Endometrium (tissue), 2 donors: ENCODE data around the gene HPCAL1.

Source experiments
- FAIRE-seq: peaks from 2 replicates; lab custom pipeline; 2012; peaks lifted over from hg19 to GRCh38; lab: Jason Lieb, UNC
- donor health status: control.
- donor health status: control.

The HPCAL1 gene

GRCh38 chr2:10467401-10467800 lies 164.7 kb downstream of the HPCAL1 start:
- FAIRE-seq: no peak

- no peak for FAIRE-seq
Observed at GRCh38 chr2:10469301-10469700, 166.6 kb downstream of the HPCAL1 start.

- no peak for FAIRE-seq
Observed at GRCh38 chr2:10469955-10470608, 167.4 kb downstream of the HPCAL1 start.

- FAIRE-seq: no peak
Observed at GRCh38 chr2:10471046-10471571, 168.4 kb downstream of the HPCAL1 start.

- no peak for FAIRE-seq
Observed at GRCh38 chr2:10471955-10472354, 169.3 kb downstream of the HPCAL1 start.

- FAIRE-seq: no peak
Observed at GRCh38 chr2:10473121-10473756, 170.5 kb downstream of the HPCAL1 start.

GRCh38 chr2:10475221-10475722 lies 172.6 kb downstream of the HPCAL1 start:
- FAIRE-seq: no peak

DNA sequence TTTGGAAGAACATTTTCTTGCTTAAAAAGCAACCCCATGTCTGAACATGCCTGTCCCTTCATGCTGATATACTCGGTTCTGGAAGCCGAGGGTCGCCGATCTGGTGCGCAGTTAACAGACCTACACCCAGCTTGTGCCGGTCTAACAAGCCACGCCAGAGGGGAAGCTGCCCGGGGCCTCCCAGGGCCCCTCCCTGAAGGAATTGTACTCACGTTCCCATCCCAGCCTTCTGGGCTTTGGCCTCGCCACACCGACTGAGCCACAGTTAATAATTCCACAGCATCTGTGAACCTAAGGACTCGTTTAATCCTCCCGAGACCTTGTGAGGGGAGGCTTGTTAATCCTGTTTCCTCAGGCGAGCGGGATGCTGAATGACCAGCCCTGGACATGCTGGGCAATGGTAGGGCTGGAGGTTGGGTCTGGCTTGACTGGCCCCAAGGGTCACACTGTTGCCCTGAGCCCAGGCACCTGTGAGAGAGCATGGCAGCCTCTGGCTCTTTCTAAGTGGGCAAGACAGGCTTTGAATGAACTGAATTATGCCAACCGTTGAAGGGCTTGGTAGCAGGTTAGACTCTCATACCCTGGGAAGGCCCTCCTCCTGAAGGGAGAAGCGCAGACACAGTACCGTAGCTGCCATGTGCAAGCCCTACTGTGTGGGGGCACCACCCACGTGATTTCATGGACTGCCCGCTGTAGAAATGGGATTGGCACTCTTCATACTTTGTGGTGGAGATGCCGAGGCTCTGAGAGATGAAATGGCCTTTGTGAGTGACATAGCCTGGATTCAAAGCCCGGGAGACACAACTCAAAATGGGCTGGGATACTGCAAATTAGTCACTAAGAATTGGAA lies 173.3 kb downstream of the HPCAL1 start:
- no peak for FAIRE-seq

GRCh38 chr2:10476723-10477442 lies 174.2 kb downstream of the HPCAL1 start:
- FAIRE-seq: no peak
